Measurements from ENCODE around the gene FBXO44. TPM values are rescaled to one million over a fixed set of nuclear protein-coding genes. Genes with fewer than 3 reads are reported as not detected.

Gene FBXO44
- total RNA-seq, 1 donor from 2014 or later = 20.2 TPM

GRCh38 chr1:11613347-11613746 is 41.3 kb upstream of the FBXO44 start:
- Histone ChIP-seq H3K27ac (replicated peaks) (no peak overlapping the region), H3K27me3 (ENCODE audit: low read depth) (peaks cover 75% of the 10 kb centered on the region), H3K9me3 (replicated peaks) (no peaks in the 10 kb centered on the region), H3K4me1 (peaks cover 7% of the 10 kb centered on the region), H3K4me3 (no peak overlapping the region), H3K36me3 (no peaks in the 10 kb centered on the region)
- TF ChIP-seq, protein P1, sequence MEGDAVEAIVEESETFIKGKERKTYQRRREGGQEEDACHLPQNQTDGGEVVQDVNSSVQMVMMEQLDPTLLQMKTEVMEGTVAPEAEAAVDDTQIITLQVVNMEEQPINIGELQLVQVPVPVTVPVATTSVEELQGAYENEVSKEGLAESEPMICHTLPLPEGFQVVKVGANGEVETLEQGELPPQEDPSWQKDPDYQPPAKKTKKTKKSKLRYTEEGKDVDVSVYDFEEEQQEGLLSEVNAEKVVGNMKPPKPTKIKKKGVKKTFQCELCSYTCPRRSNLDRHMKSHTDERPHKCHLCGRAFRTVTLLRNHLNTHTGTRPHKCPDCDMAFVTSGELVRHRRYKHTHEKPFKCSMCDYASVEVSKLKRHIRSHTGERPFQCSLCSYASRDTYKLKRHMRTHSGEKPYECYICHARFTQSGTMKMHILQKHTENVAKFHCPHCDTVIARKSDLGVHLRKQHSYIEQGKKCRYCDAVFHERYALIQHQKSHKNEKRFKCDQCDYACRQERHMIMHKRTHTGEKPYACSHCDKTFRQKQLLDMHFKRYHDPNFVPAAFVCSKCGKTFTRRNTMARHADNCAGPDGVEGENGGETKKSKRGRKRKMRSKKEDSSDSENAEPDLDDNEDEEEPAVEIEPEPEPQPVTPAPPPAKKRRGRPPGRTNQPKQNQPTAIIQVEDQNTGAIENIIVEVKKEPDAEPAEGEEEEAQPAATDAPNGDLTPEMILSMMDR (IDR thresholded peaks at IDR 0.05; ENCODE audit: borderline replicate concordance) = no peak
- intact Hi-C loops (cut with micrococcal nuclease) = no loop called here
- DNase-seq = no peak

- intact Hi-C loops (cut with micrococcal nuclease) = no loop called here
- Histone ChIP-seq H3K4me3 (no peak overlapping the region), H3K36me3 (no peaks in the 10 kb centered on the region), H3K9me3 (replicated peaks) (no peaks in the 10 kb centered on the region), H3K27me3 (ENCODE audit: low read depth) (peaks cover 91% of the 10 kb centered on the region), H3K4me1 (peaks cover 7% of the 10 kb centered on the region), H3K27ac (replicated peaks) (no peak overlapping the region)
- DNase-seq = no peak
- TF ChIP-seq, protein P1 (IDR thresholded peaks at IDR 0.05; ENCODE audit: borderline replicate concordance) = no peak
Observed at GRCh38 chr1:11615090-11615489, 39.6 kb upstream of the FBXO44 start.

DNA sequence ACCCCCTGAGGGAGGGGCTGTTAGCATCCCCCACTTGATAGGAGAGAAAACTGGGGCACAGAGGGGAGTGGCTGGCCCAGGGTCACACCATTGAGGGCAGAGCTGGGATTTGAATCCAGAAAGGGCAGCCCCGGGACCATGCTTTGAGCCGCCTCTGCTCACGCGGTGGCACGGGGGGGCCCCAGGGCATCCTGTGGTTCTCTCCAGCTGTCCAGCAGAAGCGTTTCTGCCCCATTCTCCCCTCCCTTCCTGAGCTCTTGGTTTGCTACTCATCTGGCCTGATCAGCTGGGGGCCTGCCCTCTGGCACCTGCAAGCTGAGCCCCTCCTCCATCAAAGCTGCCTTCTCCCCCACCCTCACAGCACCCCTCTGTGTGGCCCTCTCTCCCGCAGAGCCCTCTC is 37.9 kb upstream of the FBXO44 start:
- no peak for DNase-seq
- Histone ChIP-seq H3K9me3 (replicated peaks) (no peaks in the 10 kb centered on the region), H3K4me1 (peaks cover 7% of the 10 kb centered on the region), H3K27ac (replicated peaks) (no peak overlapping the region), H3K4me3 (no peak overlapping the region), H3K27me3 (ENCODE audit: low read depth) (peaks cover 98% of the 10 kb centered on the region), H3K36me3 (no peaks in the 10 kb centered on the region)
- intact Hi-C loops (cut with micrococcal nuclease) = no loop called here
- TF ChIP-seq, protein P1 (IDR thresholded peaks at IDR 0.05; ENCODE audit: borderline replicate concordance) = no peak

DNA sequence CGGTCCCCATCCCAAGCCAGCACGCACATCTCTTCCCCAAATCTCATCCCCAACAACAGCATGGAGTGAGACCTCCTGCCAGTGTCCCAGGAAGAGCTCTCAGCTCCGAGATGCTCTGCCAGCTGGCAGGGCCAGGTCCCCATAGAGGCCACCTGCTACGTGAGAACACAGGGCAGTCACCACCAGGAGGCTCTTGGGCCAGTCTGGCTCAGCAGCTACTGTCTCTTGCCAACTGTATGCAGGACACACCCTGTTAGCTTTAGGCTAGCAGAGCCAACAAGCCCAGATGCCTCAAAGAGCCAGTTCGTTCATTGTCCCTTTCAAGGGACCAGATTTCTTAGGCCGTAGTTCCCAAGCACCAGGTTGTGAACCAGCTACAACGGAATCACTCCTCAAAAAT is 37.4 kb upstream of the FBXO44 start:
- peaks cover 7% of the 10 kb centered on the region for H3K4me1 ChIP-seq
- no peaks in the 10 kb centered on the region for H3K36me3 ChIP-seq
- peaks cover 98% of the 10 kb centered on the region for H3K27me3 ChIP-seq (ENCODE audit: low read depth)
- no peak for DNase-seq
- H3K27ac ChIP-seq (replicated peaks) = no peak overlapping the region
- no peak overlapping the region for H3K4me3 ChIP-seq
- no peaks in the 10 kb centered on the region for H3K9me3 ChIP-seq (replicated peaks)
- intact Hi-C loops (cut with micrococcal nuclease) = no loop called here
- TF ChIP-seq, protein P1 (IDR thresholded peaks at IDR 0.05; ENCODE audit: borderline replicate concordance) = no peak

- Histone ChIP-seq H3K27me3 (ENCODE audit: low read depth) (peaks cover 96% of the 10 kb centered on the region), H3K4me1 (peaks cover 7% of the 10 kb centered on the region), H3K27ac (replicated peaks) (no peak overlapping the region), H3K4me3 (no peak overlapping the region), H3K9me3 (replicated peaks) (no peaks in the 10 kb centered on the region), H3K36me3 (no peaks in the 10 kb centered on the region)
- no peak for DNase-seq
- TF ChIP-seq, protein P1 (IDR thresholded peaks at IDR 0.05; ENCODE audit: borderline replicate concordance) = no peak
- intact Hi-C loops (cut with micrococcal nuclease) = no loop called here
Observed at GRCh38 chr1:11617741-11618140, 36.9 kb upstream of the FBXO44 start.

DNA sequence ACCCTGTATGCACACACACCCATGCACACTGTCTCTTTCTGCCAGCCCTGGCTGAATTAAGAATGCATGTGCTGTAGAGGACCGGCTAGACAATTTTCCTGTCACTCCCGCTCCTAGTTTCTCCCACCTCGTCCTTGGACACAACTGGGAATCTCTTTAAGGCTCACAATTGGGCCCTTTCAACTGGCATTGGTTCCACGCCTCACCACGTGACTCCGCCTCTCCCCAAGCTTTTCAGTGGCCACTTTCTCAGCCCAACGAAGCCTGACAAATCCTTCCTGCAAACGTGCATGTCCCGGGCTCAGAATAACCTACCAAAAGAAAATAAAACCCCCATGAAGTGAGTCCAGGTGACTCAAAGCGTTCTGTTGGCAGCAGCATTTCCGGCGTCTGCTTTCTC is 34.3 kb upstream of the FBXO44 start:
- H3K27ac ChIP-seq (replicated peaks) = no peak overlapping the region
- H3K27me3 ChIP-seq (ENCODE audit: low read depth) = peaks cover 89% of the 10 kb centered on the region
- no peak for DNase-seq
- H3K9me3 ChIP-seq (replicated peaks) = no peaks in the 10 kb centered on the region
- peaks cover under 1% of the 10 kb centered on the region for H3K4me1 ChIP-seq
- H3K36me3 ChIP-seq = no peaks in the 10 kb centered on the region
- no peak overlapping the region for H3K4me3 ChIP-seq
- intact Hi-C loops (cut with micrococcal nuclease) = no loop called here
- TF ChIP-seq, protein P1 (IDR thresholded peaks at IDR 0.05; ENCODE audit: borderline replicate concordance) = no peak

Data from left ventricle myocardium inferior (tissue), 1 donor.